K562 (cell line): ENCODE results near the gene DCAF10. TPM values are rescaled to one million over a fixed set of nuclear protein-coding genes. Genes with fewer than 3 reads are reported as not detected.
A peak's percentile ranks its signal among the peaks of the same experiment; 100 is the strongest.

ENCODE experiments used
- CEBPB ChIP-seq: fragments of 450-650 bp; IDR thresholded peaks from 2 replicates; pipeline ENCODE4 v1.6.1; 2016; ENCODE audit warnings: missing genetic modification characterization, missing compliant biosample characterization
- LCOR ChIP-seq: sonication (generic); formaldehyde crosslinking; IDR thresholded peaks from 2 replicates; pipeline ENCODE4 v1.8.0; 2022; ENCODE audit warnings: mild to moderate bottlenecking, missing genetic modification reagents
- MTA3 ChIP-seq: fragments of 450-650 bp; formaldehyde crosslinking; IDR thresholded peaks from 2 replicates; pipeline ENCODE4 v1.6.1; 2017; ENCODE audit warnings: mild to moderate bottlenecking, borderline replicate concordance
- NR2C2 ChIP-seq, 2 experiments: fragments of 200-800 bp in 1 of 2; sonication (Bioruptor generic) in 1 of 2; sonication (generic) in 1 of 2; formaldehyde crosslinking in 1 of 2; IDR thresholded peaks; 2 replicates each; pipeline versions ENCODE4 v1.6.1 to v1.8.0; 2016 to 2022; ENCODE audit warnings: mild to moderate bottlenecking in 1 of 2, missing compliant biosample characterization in 1 of 2, missing genetic modification characterization in 1 of 2, missing genetic modification reagents in 1 of 2
- RAD21 ChIP-seq, 2 experiments: fragments of 250-450 bp in 1 of 2; fragments of 450-650 bp in 1 of 2; sonication (Bioruptor Pico) in 1 of 2; formaldehyde crosslinking in 1 of 2; IDR thresholded peaks in 1 of 2; conservative IDR thresholded peaks in 1 of 2; 2 replicates each; pipeline versions ENCODE4 v1.4.0 to v1.8.0; 2020 to 2022; ENCODE audit warnings: mild to moderate bottlenecking in 2 of 2, moderate library complexity in 1 of 2
- RBM22 ChIP-seq: fragments of 200-400 bp; formaldehyde crosslinking; IDR thresholded peaks from 2 replicates; pipeline ENCODE4 v1.6.1; 2018; ENCODE audit warnings: low read length, low read depth; ENCODE audit not compliant: poor library complexity, severe bottlenecking
- TCF3 ChIP-seq: sonication (generic); formaldehyde crosslinking; IDR thresholded peaks from 2 replicates; pipeline ENCODE4 v1.4.0; 2020; ENCODE audit warnings: mild to moderate bottlenecking, missing genetic modification reagents
- ZBTB7A ChIP-seq: IDR thresholded peaks from 2 replicates; pipeline ENCODE4 v1.6.1; 2011; ENCODE audit warnings: low read depth, mild to moderate bottlenecking, low read length, moderate library complexity, borderline replicate concordance; ENCODE audit not compliant: control insufficient read depth
- ZKSCAN1 ChIP-seq: fragments of 150-350 bp; IDR thresholded peaks from 2 replicates; pipeline ENCODE4 v1.6.1; 2016; ENCODE audit warnings: low read depth, low read length
- ZNF146 ChIP-seq: IDR thresholded peaks from one replicate; pipeline ENCODE4 v1.6.1; 2018; ENCODE audit warnings: missing compliant biosample characterization; ENCODE audit not compliant: unreplicated experiment
- ZNF175 ChIP-seq: fragments of 200-800 bp; sonication (Bioruptor generic); IDR thresholded peaks from 2 replicates; pipeline ENCODE4 v1.6.1; 2016; ENCODE audit warnings: low read depth, mild to moderate bottlenecking, missing genetic modification characterization, missing compliant biosample characterization
- ZNF644 ChIP-seq: fragments of 200-800 bp; sonication (Bioruptor generic); IDR thresholded peaks from 2 replicates; pipeline ENCODE4 v1.6.1; 2016; ENCODE audit warnings: low read depth, missing genetic modification characterization, missing compliant biosample characterization
- polyA plus RNA-seq, 8 experiments: library from polyadenylated mRNA; depleted of rRNA in 4 of 8; stranded (reverse) in 5 of 8; unstranded in 3 of 8; fragments of >200 nt; fragmentation: Nextera tagmentation in 2 of 8; fragmentation: Illumina TruSeq in 1 of 8; extraction: Ambion mirVana in 2 of 8; extraction: Trizol in 1 of 8; gene quantifications; 2 replicates each; pipeline versions ENCODE4 v1.2.1 to v1.2.3, GENCODE V29; 2011 to 2014; ENCODE audit warnings: inconsistent platforms in 1 of 8, missing spikeins in 1 of 8
- total RNA-seq, 7 experiments: library from RNA; depleted of rRNA in 6 of 7; stranded (reverse); fragments of >200 nt in 6 of 7; fragmentation: Illumina TruSeq in 2 of 7; extraction: Trizol in 2 of 7; gene quantifications; 2 replicates each; pipeline versions ENCODE4 v1.2.1 to v1.2.3, GENCODE V29; 2011 to 2021; ENCODE audit warnings: low replicate concordance in 1 of 7
- TF ChIP-seq, protein P1 (sequence below): fragments of 450-650 bp; IDR thresholded peaks from 2 replicates; pipeline ENCODE4 v1.6.1; 2016; ENCODE audit warnings: low read depth
- TF ChIP-seq, protein P2 (sequence below): sonication (generic); formaldehyde crosslinking; IDR thresholded peaks from 2 replicates; pipeline ENCODE4 v1.8.1; 2023; ENCODE audit warnings: mild to moderate bottlenecking, missing genetic modification reagents, moderate library complexity
- TF ChIP-seq, protein P3 (sequence below): fragments of 250-450 bp; sonication (Bioruptor Pico); IDR thresholded peaks from 2 replicates; pipeline ENCODE4 v1.5.0; 2021

Gene DCAF10
- total and polyA plus RNA-seq, 9 of the 15 experiments (the other 6 are each of a cell fraction or from before 2014, with no cell fraction given), result 6.8 to 40.1 (median 16.9) TPM

DNA sequence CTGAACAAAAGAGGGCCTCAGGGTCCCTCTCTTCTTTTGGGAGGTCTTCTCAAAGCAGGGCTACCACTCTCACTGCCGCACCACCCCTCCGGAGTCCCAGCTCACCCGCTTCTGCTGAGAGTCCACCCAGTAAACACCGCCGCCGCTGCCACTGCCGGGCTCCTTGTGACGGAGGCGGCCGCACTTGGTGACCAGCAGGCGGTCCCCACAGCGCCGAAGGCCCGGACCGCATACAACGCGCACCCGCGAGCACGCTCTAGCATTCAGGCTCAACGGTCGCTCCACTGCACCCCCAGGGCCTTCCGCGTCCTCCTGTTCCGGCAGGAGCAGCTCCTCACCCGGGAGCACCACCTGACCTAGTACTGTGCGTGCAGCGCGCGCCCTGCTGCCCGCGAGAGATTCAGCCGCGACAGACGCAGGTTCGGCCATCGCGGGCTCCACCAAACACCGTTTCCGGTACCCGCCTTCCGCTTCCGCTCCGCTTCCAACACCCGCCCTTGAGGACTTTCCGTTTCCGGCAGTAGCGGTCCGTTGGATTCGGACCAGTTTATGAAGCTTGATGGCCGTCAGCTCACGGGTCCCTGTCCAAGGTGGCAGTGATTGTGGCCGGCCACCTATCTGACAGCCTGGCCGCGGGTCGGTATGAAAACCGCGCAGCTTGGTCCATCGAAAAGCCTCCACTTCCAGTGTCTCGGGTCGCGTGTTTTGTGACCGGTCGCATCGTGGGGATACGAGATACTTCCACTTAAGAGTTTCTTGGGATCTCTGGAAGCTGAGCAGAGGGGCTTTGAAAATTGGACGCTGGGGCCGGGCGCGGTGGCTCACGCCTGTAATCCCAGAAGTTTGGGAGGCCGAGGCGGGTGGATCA, 15.7 kb upstream of the DCAF10 start, which contains the start of gene EXOSC3 (continued):
- TF ChIP-seq, protein P1, sequence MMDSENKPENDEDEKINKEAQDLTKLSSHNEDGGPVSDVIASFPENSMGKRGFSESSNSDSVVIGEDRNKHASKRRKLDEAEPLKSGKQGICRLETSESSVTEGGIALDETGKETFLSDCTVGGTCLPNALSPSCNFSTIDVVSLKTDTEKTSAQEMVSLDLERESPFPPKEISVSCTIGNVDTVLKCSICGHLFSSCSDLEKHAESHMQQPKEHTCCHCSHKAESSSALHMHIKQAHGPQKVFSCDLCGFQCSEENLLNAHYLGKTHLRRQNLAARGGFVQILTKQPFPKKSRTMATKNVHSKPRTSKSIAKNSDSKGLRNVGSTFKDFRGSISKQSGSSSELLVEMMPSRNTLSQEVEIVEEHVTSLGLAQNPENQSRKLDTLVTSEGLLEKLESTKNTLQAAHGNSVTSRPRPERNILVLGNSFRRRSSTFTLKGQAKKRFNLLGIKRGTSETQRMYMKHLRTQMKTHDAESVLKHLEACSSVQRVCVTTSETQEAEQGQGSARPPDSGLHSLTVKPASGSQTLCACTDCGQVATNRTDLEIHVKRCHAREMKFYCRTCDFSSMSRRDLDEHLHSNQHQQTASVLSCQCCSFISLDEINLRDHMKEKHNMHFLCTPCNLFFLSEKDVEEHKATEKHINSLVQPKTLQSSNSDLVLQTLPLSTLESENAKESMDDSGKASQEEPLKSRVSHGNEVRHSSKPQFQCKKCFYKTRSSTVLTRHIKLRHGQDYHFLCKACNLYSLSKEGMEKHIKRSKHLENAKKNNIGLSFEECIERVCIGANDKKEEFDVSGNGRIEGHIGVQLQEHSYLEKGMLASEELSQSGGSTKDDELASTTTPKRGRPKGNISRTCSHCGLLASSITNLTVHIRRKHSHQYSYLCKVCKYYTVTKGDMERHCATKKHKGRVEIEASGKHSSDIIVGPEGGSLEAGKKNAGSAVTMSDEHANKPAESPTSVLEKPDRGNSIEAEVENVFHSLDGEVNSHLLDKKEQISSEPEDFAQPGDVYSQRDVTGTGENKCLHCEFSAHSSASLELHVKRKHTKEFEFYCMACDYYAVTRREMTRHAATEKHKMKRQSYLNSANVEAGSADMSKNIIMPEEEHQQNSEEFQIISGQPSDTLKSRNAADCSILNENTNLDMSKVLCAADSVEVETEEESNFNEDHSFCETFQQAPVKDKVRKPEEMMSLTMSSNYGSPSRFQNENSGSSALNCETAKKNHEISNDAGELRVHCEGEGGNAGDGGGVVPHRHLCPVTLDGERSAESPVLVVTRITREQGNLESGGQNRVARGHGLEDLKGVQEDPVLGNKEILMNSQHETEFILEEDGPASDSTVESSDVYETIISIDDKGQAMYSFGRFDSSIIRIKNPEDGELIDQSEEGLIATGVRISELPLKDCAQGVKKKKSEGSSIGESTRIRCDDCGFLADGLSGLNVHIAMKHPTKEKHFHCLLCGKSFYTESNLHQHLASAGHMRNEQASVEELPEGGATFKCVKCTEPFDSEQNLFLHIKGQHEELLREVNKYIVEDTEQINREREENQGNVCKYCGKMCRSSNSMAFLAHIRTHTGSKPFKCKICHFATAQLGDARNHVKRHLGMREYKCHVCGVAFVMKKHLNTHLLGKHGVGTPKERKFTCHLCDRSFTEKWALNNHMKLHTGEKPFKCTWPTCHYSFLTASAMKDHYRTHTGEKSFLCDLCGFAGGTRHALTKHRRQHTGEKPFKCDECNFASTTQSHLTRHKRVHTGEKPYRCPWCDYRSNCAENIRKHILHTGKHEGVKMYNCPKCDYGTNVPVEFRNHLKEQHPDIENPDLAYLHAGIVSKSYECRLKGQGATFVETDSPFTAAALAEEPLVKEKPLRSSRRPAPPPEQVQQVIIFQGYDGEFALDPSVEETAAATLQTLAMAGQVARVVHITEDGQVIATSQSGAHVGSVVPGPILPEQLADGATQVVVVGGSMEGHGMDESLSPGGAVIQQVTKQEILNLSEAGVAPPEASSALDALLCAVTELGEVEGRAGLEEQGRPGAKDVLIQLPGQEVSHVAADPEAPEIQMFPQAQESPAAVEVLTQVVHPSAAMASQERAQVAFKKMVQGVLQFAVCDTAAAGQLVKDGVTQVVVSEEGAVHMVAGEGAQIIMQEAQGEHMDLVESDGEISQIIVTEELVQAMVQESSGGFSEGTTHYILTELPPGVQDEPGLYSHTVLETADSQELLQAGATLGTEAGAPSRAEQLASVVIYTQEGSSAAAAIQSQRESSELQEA, result no peak; the same call in 1 of the 2 replicates
- no peak for TF ChIP-seq ZKSCAN1
- peak; percentile 88 for TF ChIP-seq MTA3
- no peak for TF ChIP-seq CEBPB (tag)
- TF ChIP-seq ZNF175 (CRISPR knock-in tag), result 0 out of 2 replicates have a peak, but pooled peaks have one; percentile 58
- TF ChIP-seq LCOR (CRISPR knock-in tag), result peak; percentile 90; the same call in 1 of the 2 replicates
- no peak; the same call in 1 of the 2 replicates for TF ChIP-seq ZNF644
- TF ChIP-seq, protein P2, sequence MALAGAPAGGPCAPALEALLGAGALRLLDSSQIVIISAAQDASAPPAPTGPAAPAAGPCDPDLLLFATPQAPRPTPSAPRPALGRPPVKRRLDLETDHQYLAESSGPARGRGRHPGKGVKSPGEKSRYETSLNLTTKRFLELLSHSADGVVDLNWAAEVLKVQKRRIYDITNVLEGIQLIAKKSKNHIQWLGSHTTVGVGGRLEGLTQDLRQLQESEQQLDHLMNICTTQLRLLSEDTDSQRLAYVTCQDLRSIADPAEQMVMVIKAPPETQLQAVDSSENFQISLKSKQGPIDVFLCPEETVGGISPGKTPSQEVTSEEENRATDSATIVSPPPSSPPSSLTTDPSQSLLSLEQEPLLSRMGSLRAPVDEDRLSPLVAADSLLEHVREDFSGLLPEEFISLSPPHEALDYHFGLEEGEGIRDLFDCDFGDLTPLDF (CRISPR knock-in tag), result peak; percentile 93
- TF ChIP-seq RBM22, result peak; percentile 60
- peak; percentile 24 for TF ChIP-seq ZNF146 (CRISPR knock-in tag)
- TF ChIP-seq ZBTB7A, result 0 out of 2 replicates have a peak, but pooled peaks have one; percentile 39
- TF ChIP-seq NR2C2 (CRISPR knock-in tag; IDR thresholded peaks at IDR 0.05), result peak; percentile 55; the same call in 1 of the 2 replicates
- TF ChIP-seq NR2C2 (tag; IDR thresholded peaks at IDR 0.05), result peak; percentile 83; the same call in 1 of the 2 replicates
- TF ChIP-seq, protein P3, sequence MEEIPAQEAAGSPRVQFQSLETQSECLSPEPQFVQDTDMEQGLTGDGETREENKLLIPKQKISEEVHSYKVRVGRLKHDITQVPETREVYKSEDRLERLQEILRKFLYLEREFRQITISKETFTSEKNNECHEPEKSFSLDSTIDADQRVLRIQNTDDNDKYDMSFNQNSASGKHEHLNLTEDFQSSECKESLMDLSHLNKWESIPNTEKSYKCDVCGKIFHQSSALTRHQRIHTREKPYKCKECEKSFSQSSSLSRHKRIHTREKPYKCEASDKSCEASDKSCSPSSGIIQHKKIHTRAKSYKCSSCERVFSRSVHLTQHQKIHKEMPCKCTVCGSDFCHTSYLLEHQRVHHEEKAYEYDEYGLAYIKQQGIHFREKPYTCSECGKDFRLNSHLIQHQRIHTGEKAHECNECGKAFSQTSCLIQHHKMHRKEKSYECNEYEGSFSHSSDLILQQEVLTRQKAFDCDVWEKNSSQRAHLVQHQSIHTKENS (CRISPR knock-in tag), result no peak
- peak; percentile 55; the same call in 1 of the 2 replicates for TF ChIP-seq TCF3 (CRISPR knock-in tag)
- TF ChIP-seq RAD21 (CRISPR knock-in tag; conservative IDR thresholded peaks at IDR 0.05 in 1 of 2, IDR thresholded peaks at IDR 0.05 in 1 of 2), result peak in 1 of 2 experiments; percentile 38; a peak in 1 of 4 replicates
